ENCODE data around the gene ATRAID.
A peak's percentile ranks its signal among the peaks of the same experiment; 100 is the strongest.

ATRAID gene

DNA sequence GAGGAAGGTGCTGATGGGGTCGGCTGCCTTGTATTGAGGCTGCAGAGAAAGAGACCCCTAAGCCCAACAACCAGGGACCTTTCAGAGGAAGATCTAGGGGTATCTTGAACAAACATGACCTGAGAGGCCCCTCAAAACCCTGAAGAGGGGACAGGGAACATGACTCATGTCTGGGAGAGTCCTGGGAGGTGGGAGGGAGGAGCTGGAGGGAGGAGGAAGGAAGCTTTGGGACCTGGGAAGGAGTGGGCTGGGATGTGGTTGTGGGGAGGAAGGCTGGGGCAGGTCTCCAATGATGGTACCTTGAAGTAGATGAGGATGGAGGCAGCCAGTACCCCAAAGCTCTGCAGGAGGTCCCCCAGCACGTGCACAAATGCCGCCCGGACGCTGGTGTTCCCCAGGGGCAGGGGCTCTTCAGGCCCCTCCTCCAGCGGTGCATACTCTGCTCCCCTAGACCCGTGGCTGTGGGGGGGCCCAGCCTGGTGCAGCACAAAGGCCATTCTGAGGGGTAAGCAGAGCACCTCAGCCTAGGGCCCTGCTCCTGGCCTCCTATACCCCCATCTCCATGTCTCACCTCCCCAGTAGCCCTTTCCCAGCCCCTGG lies 45.1 kb downstream of the ATRAID start:
- H3K27me3 ChIP-seq: peaks cover 19% of the 10 kb centered on the region

DNA sequence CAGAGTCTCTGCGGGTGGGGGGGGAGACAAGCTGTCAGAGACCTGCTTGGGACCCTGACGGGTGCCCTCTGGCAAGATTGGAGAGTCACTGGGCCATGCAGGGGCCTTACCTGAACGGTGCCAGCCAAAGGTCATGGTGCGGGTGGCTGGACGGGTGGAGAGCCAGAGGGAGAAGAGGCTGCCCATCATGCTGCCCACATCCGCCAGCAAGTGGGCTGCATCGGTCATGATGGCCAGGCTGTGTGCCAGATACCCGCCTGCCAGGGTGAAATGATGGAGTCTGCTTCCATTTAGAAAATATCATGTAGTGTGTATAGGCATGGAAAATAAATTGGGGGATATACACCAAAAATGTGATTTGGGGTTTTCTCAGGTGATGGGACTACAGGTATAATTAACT lies 46.2 kb downstream of the ATRAID start:
- Histone ChIP-seq H3K4me3 (ENCODE audit: low read depth, low read length) (no peak overlapping the region), H3K4me1 (peaks cover 13% of the 10 kb centered on the region), H3K36me3 (no peaks in the 10 kb centered on the region), H3K9me3 (no peaks in the 10 kb centered on the region), H3K27me3 (peaks cover 30% of the 10 kb centered on the region)
- no peak for DNase-seq
- TF ChIP-seq, protein P1, sequence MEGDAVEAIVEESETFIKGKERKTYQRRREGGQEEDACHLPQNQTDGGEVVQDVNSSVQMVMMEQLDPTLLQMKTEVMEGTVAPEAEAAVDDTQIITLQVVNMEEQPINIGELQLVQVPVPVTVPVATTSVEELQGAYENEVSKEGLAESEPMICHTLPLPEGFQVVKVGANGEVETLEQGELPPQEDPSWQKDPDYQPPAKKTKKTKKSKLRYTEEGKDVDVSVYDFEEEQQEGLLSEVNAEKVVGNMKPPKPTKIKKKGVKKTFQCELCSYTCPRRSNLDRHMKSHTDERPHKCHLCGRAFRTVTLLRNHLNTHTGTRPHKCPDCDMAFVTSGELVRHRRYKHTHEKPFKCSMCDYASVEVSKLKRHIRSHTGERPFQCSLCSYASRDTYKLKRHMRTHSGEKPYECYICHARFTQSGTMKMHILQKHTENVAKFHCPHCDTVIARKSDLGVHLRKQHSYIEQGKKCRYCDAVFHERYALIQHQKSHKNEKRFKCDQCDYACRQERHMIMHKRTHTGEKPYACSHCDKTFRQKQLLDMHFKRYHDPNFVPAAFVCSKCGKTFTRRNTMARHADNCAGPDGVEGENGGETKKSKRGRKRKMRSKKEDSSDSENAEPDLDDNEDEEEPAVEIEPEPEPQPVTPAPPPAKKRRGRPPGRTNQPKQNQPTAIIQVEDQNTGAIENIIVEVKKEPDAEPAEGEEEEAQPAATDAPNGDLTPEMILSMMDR (IDR thresholded peaks at IDR 0.05; ENCODE audit: low read depth, low read length): no peak

More for the DNA sequence above, 45.1 kb downstream of the ATRAID start:
- Histone ChIP-seq H3K9me3 (no peaks in the 10 kb centered on the region), H3K4me1 (peaks cover 13% of the 10 kb centered on the region), H3K4me3 (ENCODE audit: low read depth, low read length) (no peak overlapping the region), H3K36me3 (no peaks in the 10 kb centered on the region)
- DNase-seq: no peak
- TF ChIP-seq, protein P1 (IDR thresholded peaks at IDR 0.05; ENCODE audit: low read depth, low read length): no peak

DNA sequence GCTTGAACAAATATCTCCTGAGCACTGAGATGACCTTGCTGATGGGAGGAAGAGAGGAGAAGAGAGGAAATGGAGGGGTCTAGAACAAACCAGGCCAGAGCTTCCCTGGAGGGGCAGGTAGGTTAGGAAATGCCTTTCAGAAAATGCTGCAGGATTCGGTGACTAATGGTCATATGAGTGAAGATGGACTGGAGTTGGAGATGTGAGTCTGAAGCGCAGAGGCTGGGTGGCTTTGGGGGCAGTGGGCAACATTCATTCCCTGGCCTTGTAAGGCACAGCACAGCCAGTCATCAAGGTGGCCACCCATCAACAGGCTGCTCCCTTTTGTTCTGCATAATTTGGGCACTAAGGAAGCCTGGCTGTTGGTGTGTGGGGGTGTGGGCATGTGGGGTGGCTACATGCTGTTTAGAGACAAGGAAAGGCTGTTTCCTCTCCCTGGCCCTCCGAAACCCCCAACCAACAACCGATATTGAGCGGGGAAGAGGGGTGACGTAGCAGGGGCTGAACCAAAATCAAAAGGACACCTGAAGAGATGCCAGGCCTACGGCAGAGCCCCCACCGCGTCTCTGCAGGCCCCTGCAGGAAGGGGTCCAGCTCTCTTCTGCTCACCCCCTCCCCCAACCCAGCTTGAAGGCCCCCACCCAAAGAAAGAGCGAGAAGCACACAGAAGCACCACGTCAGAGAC lies 49.5 kb downstream of the ATRAID start:
- Histone ChIP-seq H3K4me1 (peaks cover 8% of the 10 kb centered on the region), H3K36me3 (no peaks in the 10 kb centered on the region; the same call in 1 of the 2 replicates), H3K4me3 (ENCODE audit: low read depth, low read length) (no peak overlapping the region), H3K9me3 (peaks cover 6% of the 10 kb centered on the region), H3K27me3 (peaks cover 57% of the 10 kb centered on the region)
- DNase-seq: no peak
- TF ChIP-seq, protein P1 (IDR thresholded peaks at IDR 0.05; ENCODE audit: low read depth, low read length): no peak

DNA sequence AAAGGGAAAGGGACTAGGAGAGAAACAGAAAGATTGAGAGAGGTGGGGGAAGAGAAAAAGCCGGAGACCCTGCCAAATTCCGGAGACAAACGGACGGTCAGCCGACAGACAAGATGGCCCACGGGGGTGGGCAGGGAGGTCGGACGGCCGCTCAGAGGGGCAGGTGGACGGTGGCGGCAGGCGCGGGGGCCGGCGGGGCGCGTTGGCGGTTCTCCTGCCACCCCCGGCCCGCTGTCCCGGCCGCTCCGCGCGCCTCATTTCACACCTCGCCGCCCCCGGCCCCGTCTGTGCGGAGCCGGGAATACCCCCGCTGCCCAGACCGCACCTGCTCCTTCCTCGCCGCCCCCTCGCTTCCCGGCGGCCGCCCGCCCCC lies 50.1 kb downstream of the ATRAID start:
- DNase-seq: no peak
- Histone ChIP-seq H3K4me3 (ENCODE audit: low read depth, low read length) (no peak overlapping the region), H3K27me3 (peaks cover 57% of the 10 kb centered on the region), H3K36me3 (no peaks in the 10 kb centered on the region; the same call in 1 of the 2 replicates), H3K4me1 (peaks cover 8% of the 10 kb centered on the region), H3K9me3 (peaks cover 6% of the 10 kb centered on the region)
- TF ChIP-seq, protein P1 (IDR thresholded peaks at IDR 0.05; ENCODE audit: low read depth, low read length): no peak

DNA sequence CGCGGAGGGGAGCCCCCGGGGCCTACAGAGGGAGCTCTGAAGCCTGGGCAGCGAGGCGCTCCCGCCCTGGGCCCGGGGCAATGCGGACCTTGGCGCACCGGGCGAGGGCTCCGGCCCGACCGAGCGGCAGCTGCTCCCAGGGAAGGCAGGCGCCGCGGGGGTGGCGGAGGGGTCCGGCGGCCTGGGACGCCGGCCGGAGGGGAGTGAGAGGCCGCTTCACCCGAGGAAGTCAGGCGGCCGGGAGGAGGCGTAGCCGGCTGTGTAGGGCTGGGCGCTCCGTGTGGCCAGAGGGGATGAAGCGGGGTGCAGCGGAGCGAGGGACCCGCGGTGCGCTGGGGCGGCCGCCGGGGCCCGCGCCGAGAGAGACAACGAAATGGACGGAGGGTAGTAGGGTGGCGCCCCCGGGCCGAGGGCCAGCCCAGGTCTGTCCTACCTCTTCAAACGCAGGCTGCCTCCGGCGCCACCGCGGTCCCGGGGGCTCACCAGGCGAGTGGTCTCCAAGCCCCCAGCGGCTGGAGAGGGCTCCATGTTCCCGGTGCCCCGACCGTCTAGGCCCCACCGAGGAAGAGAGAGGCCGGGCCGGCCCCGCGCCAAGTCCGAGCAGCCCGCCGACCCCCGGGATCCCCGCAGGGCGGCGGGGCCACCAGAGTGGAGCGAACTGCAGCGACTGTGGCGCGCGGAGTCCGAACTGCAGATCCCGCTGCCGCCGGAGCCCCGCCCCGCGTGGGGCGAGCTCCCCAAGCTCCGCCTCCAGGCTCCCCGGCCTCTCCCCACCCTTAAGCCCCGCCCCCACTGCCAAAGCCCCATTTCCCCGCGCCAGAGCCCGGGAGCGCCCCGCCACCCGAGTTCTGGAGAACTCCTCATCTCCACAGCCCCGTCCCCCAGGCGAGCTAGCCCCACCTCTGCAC lies 50.8 kb downstream of the ATRAID start, which contains the start of gene SLC30A3:
Gene SLC30A3 (minus strand): TSS at position 669 of the 908 bp plus-strand sequence. CDS start 141 bp downstream, at position 528.
- no peaks in the 10 kb centered on the region; the same call in 1 of the 2 replicates for H3K36me3 ChIP-seq
- TF ChIP-seq, protein P1 (IDR thresholded peaks at IDR 0.05; ENCODE audit: low read depth, low read length): no peak
- peak; percentile 50 for DNase-seq
- peaks cover 57% of the 10 kb centered on the region for H3K27me3 ChIP-seq
- H3K4me1 ChIP-seq: peaks cover 8% of the 10 kb centered on the region
- H3K4me3 ChIP-seq (ENCODE audit: low read depth, low read length): peak within 1 kb of the TSS; percentile 66
- H3K9me3 ChIP-seq: peaks cover 6% of the 10 kb centered on the region

Data from BE2C (cell line).